Breast epithelium (tissue), 3 donors: ENCODE data around the gene HIBCH.

Experiments used
- POLR2A ChIP-seq: fragments of 450-650 bp; IDR thresholded peaks from one replicate; pipeline ENCODE4 v1.6.1; 2016; ENCODE audit warnings: antibody characterized with exemption, mild to moderate bottlenecking, moderate library complexity
- POLR2AphosphoS5 ChIP-seq, 3 donors: sonication (generic); formaldehyde crosslinking; IDR thresholded peaks; one replicate each; pipeline ENCODE4 v1.6.1; 2017; ENCODE audit warnings: antibody characterized with exemption in 3 of 3
- TF ChIP-seq, protein P1 (sequence below), 3 donors: fragments of 450-650 bp; IDR thresholded peaks; one replicate each; pipeline ENCODE4 v1.5.1; 2016 to 2017; ENCODE audit warnings: antibody characterized with exemption in 3 of 3, mild to moderate bottlenecking in 3 of 3, moderate library complexity in 3 of 3

DNA sequence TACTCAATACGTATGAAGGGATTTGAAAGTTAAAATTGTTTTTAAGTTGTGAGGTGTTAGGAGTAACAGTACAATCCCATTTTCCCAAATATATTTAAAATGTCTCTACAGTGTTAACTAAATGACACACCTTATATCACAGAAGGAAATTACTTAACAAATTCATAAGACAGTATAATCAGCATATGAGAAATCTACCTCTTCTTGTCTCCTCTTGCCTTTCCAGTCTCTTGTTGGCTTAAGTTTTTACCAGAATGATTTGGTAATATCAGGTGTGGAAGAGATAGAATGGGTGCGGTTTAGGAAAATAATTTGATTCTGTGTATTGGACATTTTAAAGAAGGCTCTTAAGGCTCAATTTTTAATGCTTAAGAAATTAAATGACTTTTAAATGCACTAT lies 14.3 kb upstream of the HIBCH start:
- TF ChIP-seq, protein P1, sequence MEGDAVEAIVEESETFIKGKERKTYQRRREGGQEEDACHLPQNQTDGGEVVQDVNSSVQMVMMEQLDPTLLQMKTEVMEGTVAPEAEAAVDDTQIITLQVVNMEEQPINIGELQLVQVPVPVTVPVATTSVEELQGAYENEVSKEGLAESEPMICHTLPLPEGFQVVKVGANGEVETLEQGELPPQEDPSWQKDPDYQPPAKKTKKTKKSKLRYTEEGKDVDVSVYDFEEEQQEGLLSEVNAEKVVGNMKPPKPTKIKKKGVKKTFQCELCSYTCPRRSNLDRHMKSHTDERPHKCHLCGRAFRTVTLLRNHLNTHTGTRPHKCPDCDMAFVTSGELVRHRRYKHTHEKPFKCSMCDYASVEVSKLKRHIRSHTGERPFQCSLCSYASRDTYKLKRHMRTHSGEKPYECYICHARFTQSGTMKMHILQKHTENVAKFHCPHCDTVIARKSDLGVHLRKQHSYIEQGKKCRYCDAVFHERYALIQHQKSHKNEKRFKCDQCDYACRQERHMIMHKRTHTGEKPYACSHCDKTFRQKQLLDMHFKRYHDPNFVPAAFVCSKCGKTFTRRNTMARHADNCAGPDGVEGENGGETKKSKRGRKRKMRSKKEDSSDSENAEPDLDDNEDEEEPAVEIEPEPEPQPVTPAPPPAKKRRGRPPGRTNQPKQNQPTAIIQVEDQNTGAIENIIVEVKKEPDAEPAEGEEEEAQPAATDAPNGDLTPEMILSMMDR (IDR thresholded peaks at IDR 0.05), result no peak
- TF ChIP-seq POLR2A (no peak), POLR2AphosphoS5 (IDR thresholded peaks at IDR 0.05) (no peak)
